DOHH2 (cell line): Measurements from ENCODE around the gene RAB3GAP1.
"Not testable (repeated sequence)": the region's sequence is repeated elsewhere in the genome, so short reads cannot be mapped to it uniquely, and the experiment has no call there.

Source experiments
- H3F3A ChIP-seq: fragments of 200-600 bp; sonication (generic), shearing (Covaris generic); 2 replicates; pipeline ENCODE4 v1.6.0; 2016; ENCODE audit warnings: antibody characterized with exemption, mild to moderate bottlenecking; ENCODE audit not compliant: control insufficient read depth, insufficient read depth
- H3K27ac ChIP-seq: fragments of 200-600 bp; sonication (generic); 2 replicates; pipeline ENCODE4 v1.5.1; 2014; ENCODE audit warnings: low read depth, mild to moderate bottlenecking, low read length, moderate library complexity
- H3K27me3 ChIP-seq: fragments of 200-600 bp; sonication (generic); 2 replicates; pipeline ENCODE4 v1.6.1; 2014; ENCODE audit warnings: mild to moderate bottlenecking, low read length, mixed read lengths; ENCODE audit not compliant: control insufficient read depth
- H3K36me3 ChIP-seq: fragments of 200-600 bp; sonication (generic); 2 replicates; pipeline ENCODE4 v1.6.1; 2014; ENCODE audit warnings: mild to moderate bottlenecking, low read length, moderate library complexity, mixed read lengths; ENCODE audit not compliant: control insufficient read depth
- H3K4me1 ChIP-seq: fragments of 200-600 bp; sonication (generic); 2 replicates; pipeline ENCODE4 v1.6.1; 2014; ENCODE audit warnings: mild to moderate bottlenecking, low read length, mixed read lengths; ENCODE audit not compliant: control insufficient read depth
- H3K4me2 ChIP-seq: fragments of 200-600 bp; sonication (generic); 2 replicates; pipeline ENCODE4 v1.6.0; 2014; ENCODE audit warnings: mild to moderate bottlenecking, low read length, moderate library complexity
- H3K4me3 ChIP-seq: fragments of 200-600 bp; sonication (generic); 2 replicates; pipeline ENCODE4 v1.5.1; 2014; ENCODE audit warnings: mild to moderate bottlenecking, low read length, mixed read lengths
- H3K79me2 ChIP-seq: fragments of 200-600 bp; sonication (generic); 2 replicates; pipeline ENCODE4 v1.6.1; 2014; ENCODE audit warnings: mild to moderate bottlenecking, low read length, mixed read lengths; ENCODE audit not compliant: control insufficient read depth
- H3K9me2 ChIP-seq: fragments of 200-600 bp; sonication (generic); replicated peaks from 2 replicates; pipeline ENCODE4 v1.6.1; 2014; ENCODE audit warnings: mild to moderate bottlenecking, low read length, mixed read lengths; ENCODE audit not compliant: control insufficient read depth
- H3K9me3 ChIP-seq: fragments of 200-600 bp; sonication (generic); 2 replicates; pipeline ENCODE4 v1.6.1; 2014; ENCODE audit warnings: antibody characterized with exemption, low read length, mixed read lengths; ENCODE audit not compliant: control insufficient read depth, insufficient read depth
- H4K20me1 ChIP-seq: fragments of 200-600 bp; sonication (generic); 2 replicates; pipeline ENCODE4 v1.6.0; 2014; ENCODE audit warnings: low read depth, mild to moderate bottlenecking, antibody characterized with exemption, low read length, moderate library complexity; ENCODE audit not compliant: control insufficient read depth, insufficient read depth
- EZH2phosphoT487 ChIP-seq: fragments of 200-600 bp; sonication (generic); IDR thresholded peaks from 2 replicates; pipeline ENCODE4 v1.6.1; 2017; ENCODE audit warnings: borderline replicate concordance, mild to moderate bottlenecking, antibody characterized with exemption, low read length, moderate library complexity, mixed read lengths
- TF ChIP-seq, protein P1 (sequence below): fragments of 200-600 bp; sonication (generic); IDR thresholded peaks from one replicate; pipeline ENCODE4 v1.5.1; 2014; ENCODE audit warnings: antibody characterized with exemption, mild to moderate bottlenecking, low read depth, low read length; ENCODE audit not compliant: poor library complexity, severe bottlenecking

The RAB3GAP1 gene

DNA sequence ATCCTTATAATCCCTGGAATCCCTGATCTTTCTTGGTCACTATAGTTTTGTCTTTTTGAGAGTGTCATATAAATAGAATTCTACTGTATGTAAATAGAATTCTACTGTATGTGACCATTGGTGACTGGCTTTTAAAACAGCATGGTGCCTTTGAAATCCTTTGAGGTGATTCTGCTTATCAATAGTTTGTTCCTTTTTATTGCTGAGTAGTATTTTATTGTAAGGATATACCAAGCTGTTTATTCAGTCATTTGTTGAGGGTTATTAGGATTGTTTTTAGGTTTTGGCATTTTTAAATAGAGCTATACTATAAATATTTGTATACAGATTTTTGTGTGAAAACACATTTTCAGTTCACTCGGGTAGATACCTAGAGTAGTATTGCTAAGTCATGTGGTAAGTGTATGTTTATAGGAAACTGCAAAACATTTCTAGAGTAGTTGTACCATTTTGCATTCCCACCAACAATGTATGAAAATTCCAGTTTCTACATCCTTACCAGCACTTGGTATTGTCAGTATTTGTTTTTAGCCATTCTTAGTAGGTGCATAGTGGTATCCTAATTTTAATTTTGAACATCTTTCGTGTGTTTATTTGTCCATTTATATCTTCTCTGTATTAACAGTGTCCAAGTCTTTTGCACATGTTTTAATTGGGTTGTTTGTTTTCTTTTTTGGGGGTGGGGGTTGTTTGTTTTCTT is 45.6 kb downstream of the RAB3GAP1 start:
- TF ChIP-seq, protein P1, sequence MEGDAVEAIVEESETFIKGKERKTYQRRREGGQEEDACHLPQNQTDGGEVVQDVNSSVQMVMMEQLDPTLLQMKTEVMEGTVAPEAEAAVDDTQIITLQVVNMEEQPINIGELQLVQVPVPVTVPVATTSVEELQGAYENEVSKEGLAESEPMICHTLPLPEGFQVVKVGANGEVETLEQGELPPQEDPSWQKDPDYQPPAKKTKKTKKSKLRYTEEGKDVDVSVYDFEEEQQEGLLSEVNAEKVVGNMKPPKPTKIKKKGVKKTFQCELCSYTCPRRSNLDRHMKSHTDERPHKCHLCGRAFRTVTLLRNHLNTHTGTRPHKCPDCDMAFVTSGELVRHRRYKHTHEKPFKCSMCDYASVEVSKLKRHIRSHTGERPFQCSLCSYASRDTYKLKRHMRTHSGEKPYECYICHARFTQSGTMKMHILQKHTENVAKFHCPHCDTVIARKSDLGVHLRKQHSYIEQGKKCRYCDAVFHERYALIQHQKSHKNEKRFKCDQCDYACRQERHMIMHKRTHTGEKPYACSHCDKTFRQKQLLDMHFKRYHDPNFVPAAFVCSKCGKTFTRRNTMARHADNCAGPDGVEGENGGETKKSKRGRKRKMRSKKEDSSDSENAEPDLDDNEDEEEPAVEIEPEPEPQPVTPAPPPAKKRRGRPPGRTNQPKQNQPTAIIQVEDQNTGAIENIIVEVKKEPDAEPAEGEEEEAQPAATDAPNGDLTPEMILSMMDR = no peak
- no peak for TF ChIP-seq EZH2phosphoT487
- Histone ChIP-seq H3K27me3 (no peaks in the 10 kb centered on the region), H4K20me1 (no peaks in the 10 kb centered on the region), H3F3A (no peaks in the 10 kb centered on the region; the same call in 1 of the 2 replicates), H3K79me2 (no peaks in the 10 kb centered on the region), H3K9me3 (no peaks in the 10 kb centered on the region), H3K4me2 (no peak overlapping the region), H3K4me1 (no peaks in the 10 kb centered on the region), H3K9me2 (no peaks in the 10 kb centered on the region), H3K4me3 (no peak overlapping the region), H3K27ac (no peak overlapping the region), H3K36me3 (peaks cover 44% of the 10 kb centered on the region)

DNA sequence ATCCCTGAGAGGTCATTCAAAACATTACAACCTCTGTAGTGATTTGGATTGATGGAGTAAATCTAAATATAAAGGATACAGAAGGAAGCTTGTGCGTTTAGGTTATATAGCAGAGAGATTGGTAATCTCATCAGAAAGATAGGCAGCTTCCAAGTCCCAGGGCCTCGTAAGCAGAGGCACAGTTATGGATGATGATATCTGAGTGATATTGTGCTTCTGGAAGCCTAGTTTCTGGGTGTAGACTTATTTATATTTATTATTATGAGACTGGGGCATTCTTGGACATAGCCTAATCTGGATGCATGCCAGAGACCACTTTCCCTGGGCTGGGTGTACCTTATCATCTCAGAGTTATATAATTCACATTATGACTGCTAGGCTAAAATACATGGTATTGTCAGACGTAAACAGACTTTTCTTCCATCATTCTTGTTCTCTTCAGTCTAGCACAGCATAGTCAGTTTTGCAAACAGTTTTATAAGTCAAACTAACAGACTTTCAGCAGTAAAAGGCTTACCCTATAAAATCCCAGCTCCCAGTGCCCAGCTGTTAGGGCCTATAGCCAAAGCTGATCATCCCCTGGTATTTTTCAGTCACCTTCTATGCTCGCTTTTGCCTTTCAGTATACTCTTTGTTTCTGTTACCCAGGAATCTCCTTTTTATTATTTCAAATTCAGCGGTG is 47.9 kb downstream of the RAB3GAP1 start:
- no peak overlapping the region for H3K4me3 ChIP-seq
- no peak overlapping the region for H3K4me2 ChIP-seq
- H3K27me3 ChIP-seq = no peaks in the 10 kb centered on the region
- H3K27ac ChIP-seq = no peak overlapping the region
- H3K36me3 ChIP-seq = peaks cover 37% of the 10 kb centered on the region
- H3K9me2 ChIP-seq = no peaks in the 10 kb centered on the region
- no peaks in the 10 kb centered on the region for H3K79me2 ChIP-seq
- H3K9me3 ChIP-seq = no peaks in the 10 kb centered on the region
- no peaks in the 10 kb centered on the region for H4K20me1 ChIP-seq
- H3F3A ChIP-seq = no peaks in the 10 kb centered on the region; the same call in 1 of the 2 replicates
- no peaks in the 10 kb centered on the region for H3K4me1 ChIP-seq
- TF ChIP-seq EZH2phosphoT487 = no peak
- TF ChIP-seq, protein P1 = no peak

DNA sequence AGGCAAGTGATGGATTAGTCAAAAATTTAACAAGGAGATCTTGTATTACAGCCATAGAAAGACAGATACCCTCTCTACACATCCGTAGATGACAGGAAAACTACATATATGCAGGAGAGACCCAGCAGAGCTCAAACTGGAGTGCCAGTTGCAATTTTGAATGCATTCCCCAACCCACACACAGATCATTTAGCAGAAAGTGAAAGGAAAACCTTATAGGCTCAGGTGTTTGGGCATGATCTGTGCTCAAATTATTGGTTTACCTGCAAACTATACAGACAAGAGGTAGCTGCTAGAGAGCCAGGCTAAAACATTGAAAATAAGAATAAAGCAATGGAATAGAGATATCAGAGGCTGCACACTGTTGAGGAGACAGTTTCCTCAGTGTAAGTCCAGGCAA is 51.8 kb downstream of the RAB3GAP1 start:
- no peaks in the 10 kb centered on the region for H3K9me3 ChIP-seq
- H3K4me1 ChIP-seq = no peaks in the 10 kb centered on the region; the same call in 1 of the 2 replicates
- H3F3A ChIP-seq = 0 out of 2 replicates have a peak, but pooled peaks cover 3% of the 10 kb centered on the region
- no peaks in the 10 kb centered on the region for H4K20me1 ChIP-seq
- H3K27ac ChIP-seq = no peak overlapping the region
- TF ChIP-seq, protein P1 = no peak
- no peak for TF ChIP-seq EZH2phosphoT487
- no peaks in the 10 kb centered on the region for H3K79me2 ChIP-seq
- H3K9me2 ChIP-seq = no peaks in the 10 kb centered on the region
- no peak overlapping the region for H3K4me3 ChIP-seq
- no peaks in the 10 kb centered on the region for H3K27me3 ChIP-seq
- peaks cover 30% of the 10 kb centered on the region for H3K36me3 ChIP-seq
- no peak overlapping the region for H3K4me2 ChIP-seq

DNA sequence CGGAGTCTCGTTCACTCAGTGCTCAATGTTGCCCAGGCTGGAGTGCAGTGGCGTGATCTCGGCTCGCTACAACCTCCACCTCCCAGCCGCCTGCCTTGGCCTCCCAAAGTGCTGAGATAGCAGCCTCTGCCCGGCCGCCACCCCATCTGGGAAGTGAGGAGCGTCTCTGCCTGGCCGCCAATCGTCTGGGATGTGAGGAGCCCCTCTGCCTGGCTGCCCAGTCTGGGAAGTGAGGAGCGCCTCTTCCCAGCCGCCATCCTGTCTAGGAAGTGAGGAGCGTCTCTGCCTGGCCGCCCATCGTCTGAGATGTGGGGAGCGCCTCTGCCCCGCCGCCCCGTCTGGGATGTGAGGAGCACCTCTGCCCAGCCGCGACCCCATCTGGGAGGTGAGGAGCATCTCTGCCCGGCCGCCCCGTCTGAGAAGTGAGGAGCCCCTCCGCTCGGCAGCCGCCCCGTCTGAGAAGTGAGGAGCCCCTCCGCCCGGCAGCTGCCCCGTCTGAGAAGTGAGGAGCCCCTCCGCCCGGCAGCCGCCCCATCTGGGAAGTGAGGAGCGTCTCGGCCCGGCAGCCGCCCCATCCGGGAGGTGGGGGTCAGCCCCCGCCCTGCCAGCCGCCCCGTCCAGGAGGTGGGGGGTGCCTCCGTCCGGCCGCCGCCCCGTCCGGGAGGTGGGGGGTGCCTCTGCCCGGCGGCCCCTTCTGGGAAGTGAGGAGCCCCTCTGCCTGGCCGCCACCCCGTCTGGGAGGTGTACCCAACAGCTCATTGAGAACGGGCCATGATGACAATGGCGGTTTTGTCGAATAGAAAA is 53.6 kb downstream of the RAB3GAP1 start:
- H3K79me2 ChIP-seq, H3K4me2 ChIP-seq, H3F3A ChIP-seq, H3K4me1 ChIP-seq, H3K27me3 ChIP-seq, H3K9me3 ChIP-seq, H4K20me1 ChIP-seq, H3K9me2 ChIP-seq, H3K4me3 ChIP-seq, H3K27ac ChIP-seq: not testable (repeated sequence)
- peaks cover 27% of the 10 kb centered on the region for H3K36me3 ChIP-seq
